GM12872 (cell line): ENCODE results near the gene TOMM34.

Experiments used
- TF ChIP-seq, protein P1 (sequence below): IDR thresholded peaks from 3 replicates; pipeline ENCODE4 v1.5.1; 2011; ENCODE audit warnings: low read depth, mild to moderate bottlenecking, low read length, moderate library complexity; ENCODE audit not compliant: insufficient read depth

The TOMM34 gene

DNA sequence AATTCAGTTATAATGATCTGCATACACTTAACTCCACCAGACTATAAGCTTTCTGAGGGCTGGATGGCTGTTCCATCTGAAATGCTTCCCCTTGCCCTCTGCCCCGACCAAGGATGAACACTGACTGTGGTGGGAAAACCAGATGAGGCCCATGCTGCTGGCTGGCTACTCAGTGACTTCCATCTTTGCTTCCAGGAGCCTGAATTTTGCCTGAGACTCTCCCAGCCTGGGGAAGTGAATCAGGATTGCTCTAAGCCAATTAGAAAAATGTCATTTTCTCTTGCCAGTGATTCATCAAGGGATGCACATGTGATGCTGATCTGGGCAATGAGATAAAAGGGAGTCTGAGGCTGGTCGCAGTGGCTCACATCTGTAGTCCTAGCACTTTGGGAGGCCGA, 1.7 kb upstream of the TOMM34 start:
- TF ChIP-seq, protein P1, sequence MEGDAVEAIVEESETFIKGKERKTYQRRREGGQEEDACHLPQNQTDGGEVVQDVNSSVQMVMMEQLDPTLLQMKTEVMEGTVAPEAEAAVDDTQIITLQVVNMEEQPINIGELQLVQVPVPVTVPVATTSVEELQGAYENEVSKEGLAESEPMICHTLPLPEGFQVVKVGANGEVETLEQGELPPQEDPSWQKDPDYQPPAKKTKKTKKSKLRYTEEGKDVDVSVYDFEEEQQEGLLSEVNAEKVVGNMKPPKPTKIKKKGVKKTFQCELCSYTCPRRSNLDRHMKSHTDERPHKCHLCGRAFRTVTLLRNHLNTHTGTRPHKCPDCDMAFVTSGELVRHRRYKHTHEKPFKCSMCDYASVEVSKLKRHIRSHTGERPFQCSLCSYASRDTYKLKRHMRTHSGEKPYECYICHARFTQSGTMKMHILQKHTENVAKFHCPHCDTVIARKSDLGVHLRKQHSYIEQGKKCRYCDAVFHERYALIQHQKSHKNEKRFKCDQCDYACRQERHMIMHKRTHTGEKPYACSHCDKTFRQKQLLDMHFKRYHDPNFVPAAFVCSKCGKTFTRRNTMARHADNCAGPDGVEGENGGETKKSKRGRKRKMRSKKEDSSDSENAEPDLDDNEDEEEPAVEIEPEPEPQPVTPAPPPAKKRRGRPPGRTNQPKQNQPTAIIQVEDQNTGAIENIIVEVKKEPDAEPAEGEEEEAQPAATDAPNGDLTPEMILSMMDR = no peak

DNA sequence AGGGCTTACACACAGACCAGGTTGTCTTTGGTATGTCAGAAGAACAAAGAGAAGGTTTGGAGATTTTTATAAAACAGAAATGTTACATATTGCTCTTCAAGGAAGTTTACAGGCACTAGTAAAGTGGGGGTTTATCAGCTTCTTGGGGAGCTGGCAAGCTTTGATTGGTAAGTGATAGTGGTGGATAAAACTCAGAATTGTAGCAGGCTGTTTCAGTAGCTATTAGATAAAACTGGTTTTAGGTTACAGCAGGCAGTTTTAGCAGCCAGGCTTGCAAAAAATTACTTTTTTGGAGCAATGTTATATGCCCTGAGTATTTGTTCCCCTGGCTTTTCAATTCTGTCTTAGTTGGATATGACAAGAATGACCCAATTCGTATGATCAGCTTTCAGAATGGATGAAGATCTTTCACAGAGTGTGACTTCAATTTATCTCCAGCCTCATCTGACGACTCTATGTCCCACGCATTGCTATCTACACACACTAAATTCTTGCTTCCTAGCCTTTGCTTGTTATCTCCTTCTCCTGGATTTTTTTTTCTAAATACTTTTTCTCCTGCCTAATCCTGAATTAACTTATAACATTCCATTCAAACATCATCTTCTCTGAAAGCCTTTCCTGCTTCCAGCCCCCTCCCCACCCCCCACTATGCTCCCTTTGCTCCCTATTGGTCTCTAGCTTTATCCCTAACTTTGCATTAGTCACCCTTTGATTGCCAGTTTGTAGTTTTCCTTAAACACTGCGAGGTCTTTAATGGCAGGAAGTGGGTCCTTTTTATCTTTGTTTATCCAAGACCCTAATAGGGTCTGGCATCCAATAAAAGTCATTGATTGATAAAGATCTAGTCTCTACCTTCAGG, 1.0 kb upstream of the TOMM34 start:
- TF ChIP-seq, protein P1 = no peak

DNA sequence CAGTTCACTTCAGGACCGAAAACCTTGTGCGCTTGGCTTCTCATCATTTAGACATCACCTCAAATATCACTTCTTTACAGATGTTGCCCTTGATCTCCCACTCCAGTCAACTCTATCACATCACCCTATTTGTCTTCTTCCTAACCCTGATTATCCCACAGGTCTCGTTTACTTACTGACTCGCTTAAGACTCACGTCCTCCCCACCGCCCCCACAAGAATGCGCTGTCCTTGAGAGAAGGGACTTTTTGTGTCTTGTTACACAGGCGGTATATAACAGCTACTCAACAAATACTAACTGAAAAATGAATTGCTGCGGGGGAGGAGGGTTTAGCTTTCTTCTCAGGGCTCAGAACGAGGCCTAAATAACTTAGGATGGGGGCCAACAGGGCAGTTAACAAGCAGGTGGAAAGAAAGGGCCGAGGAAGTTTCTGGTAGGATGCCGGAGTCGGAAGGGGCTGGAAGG, 527 bp downstream of the TOMM34 start:
- TF ChIP-seq, protein P1 = peak; percentile 29; the same call in 2 of the 3 replicates

DNA sequence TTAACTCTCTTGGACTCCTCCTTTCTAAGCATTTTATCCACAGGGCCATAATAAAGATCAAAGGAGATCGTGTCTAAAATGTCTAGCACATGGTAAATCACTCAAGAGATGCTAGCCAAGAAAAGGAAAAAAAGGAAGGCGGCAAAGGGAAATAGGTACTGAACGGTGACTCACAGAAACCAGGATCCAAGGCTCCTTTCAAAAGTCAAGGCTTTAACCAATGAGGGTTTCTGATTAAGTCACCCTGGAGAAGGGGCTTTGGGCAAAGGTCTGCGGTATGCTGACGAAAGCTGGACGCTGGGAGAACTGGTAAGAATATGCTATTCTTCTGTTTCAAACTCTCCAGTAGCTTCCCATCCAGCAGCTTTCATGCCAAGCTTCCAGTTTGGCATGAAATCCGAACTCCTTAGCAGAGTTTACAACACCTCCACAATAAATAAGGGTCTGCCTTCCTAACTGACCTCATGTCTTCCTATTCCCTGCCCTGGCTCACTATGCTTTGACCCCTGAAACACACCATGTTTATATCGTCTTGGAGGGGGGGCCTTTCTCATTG, 1.0 kb downstream of the TOMM34 start:
- TF ChIP-seq, protein P1 = no peak

DNA sequence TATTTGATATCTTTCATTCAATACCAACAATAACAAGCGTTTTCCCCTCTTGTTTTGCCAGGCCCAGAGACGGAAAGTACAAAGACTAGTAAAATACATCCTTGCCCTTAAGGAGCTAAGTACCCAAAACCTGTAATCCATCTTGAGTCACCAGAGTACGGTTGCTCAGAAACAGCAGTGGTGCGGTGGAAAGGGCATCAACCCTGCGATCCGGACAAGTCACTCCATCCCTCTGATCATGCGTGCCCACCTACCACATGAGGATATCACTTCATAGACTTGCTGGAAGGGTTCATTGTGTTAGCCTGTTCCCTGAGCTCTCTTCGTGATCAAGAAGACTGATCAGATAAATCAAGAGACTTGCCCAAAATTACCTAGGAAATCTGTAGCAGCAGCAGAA, 1.9 kb downstream of the TOMM34 start:
- TF ChIP-seq, protein P1 = no peak

DNA sequence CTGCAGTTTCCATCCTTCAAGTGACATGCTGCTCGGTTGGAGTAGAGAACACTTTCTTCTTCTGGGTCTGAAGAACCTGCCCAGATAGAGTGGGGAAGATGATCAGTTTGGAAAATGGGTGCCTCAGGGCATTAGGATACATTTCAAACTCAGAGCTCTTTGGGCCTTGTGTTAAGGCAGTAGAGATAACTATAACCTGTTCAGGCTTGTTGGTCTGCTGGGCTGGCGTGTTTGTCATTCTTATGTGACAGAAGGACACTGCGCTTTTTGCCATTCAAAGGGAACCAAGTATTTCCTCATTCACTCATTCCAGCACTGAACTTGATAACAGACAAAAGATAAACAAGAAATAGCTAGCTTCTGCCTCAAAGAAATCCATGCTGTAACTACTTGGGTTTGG, 3.8 kb downstream of the TOMM34 start:
- TF ChIP-seq, protein P1 = no peak

DNA sequence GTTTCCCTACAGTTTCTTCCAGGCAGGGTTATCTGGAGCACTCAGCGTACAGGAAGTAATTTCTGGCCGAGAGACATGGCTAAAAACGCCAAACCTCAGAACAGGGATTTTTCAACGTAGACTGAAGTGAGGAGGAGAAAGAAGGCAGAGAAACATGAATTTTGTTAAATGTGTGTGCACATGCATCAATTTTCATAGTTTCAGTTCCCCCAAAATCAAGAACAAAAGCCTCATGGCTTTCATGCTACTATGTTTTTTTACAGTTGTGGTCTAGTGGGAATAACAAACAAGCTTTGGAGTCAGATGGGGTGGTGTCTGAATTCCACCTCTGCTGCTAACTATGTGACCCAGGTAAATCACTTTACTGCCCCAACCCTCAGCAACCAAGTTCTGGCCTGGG, 4.9 kb downstream of the TOMM34 start:
- TF ChIP-seq, protein P1 = no peak
